SK-N-SH (cell line): ENCODE measurements around the gene FREY1. TPM values are rescaled to one million over a fixed set of nuclear protein-coding genes. Genes with fewer than 3 reads are reported as not detected.
A peak's percentile ranks its signal among the peaks of the same experiment; 100 is the strongest.

Experiments
- CTCF ChIA-PET: fragments of 300-600, 350-600 bp; formaldehyde crosslinking; extraction: SDS; loops from one replicate; lab custom pipeline; 2021; lab: Yijun Ruan, JAX
- POLR2A ChIA-PET: fragments of 350-600 bp; sonication (Branson Sonifier 250); formaldehyde crosslinking; extraction: SDS; loops from one replicate; lab custom pipeline; 2020; ENCODE audit warnings: antibody characterized with exemption, inconsistent platforms; lab: Yijun Ruan, JAX
- DNase-seq: peaks from one replicate; pipeline ENCODE4 v3.0.0; 2012
- H2AFZ ChIP-seq: fragments of 200-600 bp; sonication (generic); 2 replicates; pipeline ENCODE4 v1.8.1; 2016; ENCODE audit warnings: antibody characterized with exemption, mild to moderate bottlenecking, low read depth
- H3F3A ChIP-seq: fragments of 200-600 bp; sonication (generic); replicated peaks from 2 replicates; pipeline ENCODE3; 2016; ENCODE audit warnings: antibody characterized with exemption, mild to moderate bottlenecking; ENCODE audit not compliant: insufficient read depth
- H3K27ac ChIP-seq, 2 experiments: fragments of 200-500 bp in 1 of 2; fragments of 200-600 bp in 1 of 2; sonication (Bioruptor generic) in 1 of 2; sonication (generic), shearing (Covaris generic) in 1 of 2; 2 replicates each; pipeline versions ENCODE4 v1.5.1 to v1.6.1; 2014 to 2016; ENCODE audit warnings: low read depth in 2 of 2, inconsistent platforms in 1 of 2, low read length in 1 of 2, mild to moderate bottlenecking in 1 of 2, mixed read lengths in 1 of 2
- H3K27me3 ChIP-seq: fragments of 200-600 bp; sonication (generic), shearing (Covaris generic); 2 replicates; pipeline ENCODE4 v1.6.1; 2016; ENCODE audit warnings: mixed run types; ENCODE audit not compliant: insufficient read depth
- H3K36me3 ChIP-seq, 2 experiments: fragments of 200-500 bp in 1 of 2; fragments of 200-600 bp in 1 of 2; sonication (Bioruptor generic) in 1 of 2; sonication (generic) in 1 of 2; replicated peaks in 1 of 2; 2 replicates each; pipeline versions ENCODE3 to v1.5.1; 2014 to 2016; ENCODE audit warnings: low read length in 1 of 2, mild to moderate bottlenecking in 1 of 2; ENCODE audit not compliant: insufficient read depth in 2 of 2, control insufficient read depth in 1 of 2
- H3K4me1 ChIP-seq, 2 experiments: fragments of 200-500 bp in 1 of 2; fragments of 200-600 bp in 1 of 2; sonication (Bioruptor generic) in 1 of 2; sonication (generic), shearing (Covaris generic) in 1 of 2; 2 replicates each; pipeline versions ENCODE4 v1.5.1 to v1.6.1; 2014 to 2016; ENCODE audit warnings: low read depth in 1 of 2, low read length in 1 of 2, mixed run types in 1 of 2; ENCODE audit not compliant: insufficient read depth in 2 of 2, control insufficient read depth in 1 of 2
- H3K4me2 ChIP-seq: fragments of 200-600 bp; sonication (generic), shearing (Covaris generic); 2 replicates; pipeline ENCODE4 v1.6.1; 2017; ENCODE audit warnings: mixed run types
- H3K4me3 ChIP-seq, 2 experiments: fragments of 200-500 bp in 1 of 2; fragments of 200-600 bp in 1 of 2; sonication (Bioruptor generic) in 1 of 2; sonication (generic), shearing (Covaris generic) in 1 of 2; 2 replicates each; pipeline versions ENCODE4 v1.5.1 to v1.8.1; 2014 to 2016; ENCODE audit warnings: low read depth in 2 of 2, inconsistent platforms in 1 of 2, low read length in 1 of 2, mild to moderate bottlenecking in 1 of 2, mixed read lengths in 1 of 2, moderate library complexity in 1 of 2
- H3K79me2 ChIP-seq: fragments of 200-600 bp; sonication (generic); 2 replicates; pipeline ENCODE4 v1.8.1; 2017; ENCODE audit warnings: mild to moderate bottlenecking; ENCODE audit not compliant: insufficient read depth
- H3K9ac ChIP-seq: fragments of 200-600 bp; sonication (generic); 2 replicates; pipeline ENCODE4 v1.6.1; 2017; ENCODE audit warnings: mixed run types
- H3K9me2 ChIP-seq: fragments of 200-600 bp; sonication (generic); 2 replicates; pipeline ENCODE4 v1.6.1; 2017; ENCODE audit warnings: mixed run types
- H3K9me3 ChIP-seq: fragments of 200-600 bp; sonication (generic); 2 replicates; pipeline ENCODE4 v1.6.1; 2017; ENCODE audit warnings: mixed run types, mild to moderate bottlenecking, moderate library complexity
- H4K20me1 ChIP-seq: fragments of 200-600 bp; sonication (generic); 2 replicates; pipeline ENCODE4 v1.6.1; 2017; ENCODE audit warnings: mild to moderate bottlenecking, mixed run types; ENCODE audit not compliant: insufficient read depth
- CHD2 ChIP-seq: fragments of 150-350 bp; IDR thresholded peaks from 2 replicates; pipeline ENCODE4 v1.6.1; 2018; ENCODE audit warnings: low read length; ENCODE audit not compliant: partially characterized antibody
- CTCF ChIP-seq: fragments of 200-600 bp; sonication (generic); IDR thresholded peaks from 2 replicates; pipeline ENCODE4 v1.6.1; 2017; ENCODE audit warnings: antibody characterized with exemption, mild to moderate bottlenecking, moderate library complexity
- EZH2phosphoT487 ChIP-seq: fragments of 200-600 bp; sonication (generic); IDR thresholded peaks from 2 replicates; pipeline ENCODE4 v1.6.1; 2017; ENCODE audit warnings: low read depth, mixed run types, mild to moderate bottlenecking, antibody characterized with exemption, moderate library complexity, borderline replicate concordance
- FOXM1 ChIP-seq: IDR thresholded peaks from 2 replicates; pipeline ENCODE4 v1.4.0; 2012; ENCODE audit warnings: low read depth, mild to moderate bottlenecking
- GABPA ChIP-seq: IDR thresholded peaks from 2 replicates; pipeline ENCODE4 v1.4.0; 2012; ENCODE audit warnings: low read depth, mild to moderate bottlenecking
- MAX ChIP-seq: IDR thresholded peaks from 2 replicates; pipeline ENCODE4 v1.4.0; 2012; ENCODE audit warnings: low read depth
- MEF2A ChIP-seq: IDR thresholded peaks from 2 replicates; pipeline ENCODE4 v1.4.0; 2012; ENCODE audit warnings: low read depth, borderline replicate concordance
- MXI1 ChIP-seq: IDR thresholded peaks from 2 replicates; pipeline ENCODE4 v1.6.1; 2012; ENCODE audit warnings: mild to moderate bottlenecking, low read depth, low read length, improper control_type of control experiment
- NFIC ChIP-seq: IDR thresholded peaks from 2 replicates; pipeline ENCODE4 v1.4.0; 2012; ENCODE audit warnings: borderline replicate concordance
- PBX3 ChIP-seq: IDR thresholded peaks from 2 replicates; pipeline ENCODE4; 2012
- POLR2AphosphoS5 ChIP-seq: IDR thresholded peaks from 2 replicates; pipeline ENCODE4 v1.6.1; 2012; ENCODE audit warnings: low read depth, low read length
- RAD21 ChIP-seq: IDR thresholded peaks from 2 replicates; pipeline ENCODE4 v1.6.1; 2012; ENCODE audit warnings: mild to moderate bottlenecking, low read length
- RFX5 ChIP-seq: IDR thresholded peaks from 2 replicates; pipeline ENCODE4 v1.6.1; 2012; ENCODE audit warnings: mild to moderate bottlenecking, improper control_type of control experiment, low read length
- SMC3 ChIP-seq: IDR thresholded peaks from 2 replicates; pipeline ENCODE4 v1.6.1; 2012; ENCODE audit warnings: low read depth, low read length, improper control_type of control experiment
- USF1 ChIP-seq: IDR thresholded peaks from 2 replicates; pipeline ENCODE4 v1.4.0; 2012; ENCODE audit warnings: low read depth, borderline replicate concordance
- USF2 ChIP-seq: fragments of 150-350 bp; IDR thresholded peaks from 2 replicates; pipeline ENCODE4 v1.6.1; 2017; ENCODE audit warnings: antibody characterized with exemption, low read length, low read depth, borderline replicate concordance
- ZBTB33 ChIP-seq: IDR thresholded peaks from 2 replicates; pipeline ENCODE4 v1.4.0; 2012; ENCODE audit warnings: low read depth, borderline replicate concordance
- WGBS: methylation state at CpG from one replicate; pipeline ENCODE4 v1.1.6; 2017; ENCODE audit warnings: low lambda C conversion rate; 5-methylcytosine and 5-hydroxymethylcytosine counted together
- polyA plus RNA-seq, 3 experiments: library from polyadenylated mRNA; depleted of rRNA; stranded (reverse); fragments of >200 nt; gene quantifications; 2 replicates each; pipeline ENCODE4 v1.2.3, GENCODE V29; 2012

FREY1 gene
- polyA plus RNA-seq, 1 of the 3 experiments (the other 2 are of a cell fraction), result 0.30 TPM

- no peak for TF ChIP-seq ZBTB33
- no peak for TF ChIP-seq CHD2
- no peak for TF ChIP-seq CTCF
- no peak for TF ChIP-seq USF2
- TF ChIP-seq, all 33 proteins: peak for 0
Measured at GRCh38 chr11:45920531-45921477, 13.7 kb upstream of the FREY1 start (continued).

GRCh38 chr11:45919806-45920530 lies 12.9 kb upstream of the FREY1 start:
- Histone ChIP-seq H3K4me1 (peaks cover 7 to 17% of the 10 kb centered on the region in 2 experiments; a peak in 3 of 4 replicates), H3K79me2 (peaks cover 19% of the 10 kb centered on the region), H3K27ac (no peak overlapping the region), H3K9me2 (no peaks in the 10 kb centered on the region), H4K20me1 (no peaks in the 10 kb centered on the region), H3K36me3 (peaks cover 0 to 8% of the 10 kb centered on the region in 2 experiments), H3K27me3 (no peaks in the 10 kb centered on the region), H3K4me3 (no peak overlapping the region), H2AFZ (no peak overlapping the region), H3F3A (peaks cover 4% of the 10 kb centered on the region), H3K9me3 (no peaks in the 10 kb centered on the region), H3K4me2 (no peak overlapping the region), H3K9ac (no peak overlapping the region)
- WGBS, result 83% methylated on average over 13 of the region's 13 CpGs
- POLR2A ChIA-PET, result no interaction called here
- peak; percentile 1 for DNase-seq
- CTCF ChIA-PET, result interaction anchor here (0.5 to 6.2 kb wide), 3 partner anchors 47 to 285 kb away, joined by 3 to 35 read pairs (median 3); no protein-coding TSS in a partner anchor
- TF ChIP-seq POLR2AphosphoS5, result no peak
- no peak for TF ChIP-seq MEF2A
- TF ChIP-seq PBX3, result no peak
- TF ChIP-seq SMC3, result no peak
- no peak for TF ChIP-seq EZH2phosphoT487
- TF ChIP-seq MAX, result no peak
- no peak for TF ChIP-seq FOXM1
- TF ChIP-seq NFIC, result no peak
- no peak for TF ChIP-seq MXI1
- TF ChIP-seq RFX5, result no peak
- no peak for TF ChIP-seq GABPA
- no peak for TF ChIP-seq USF1
- TF ChIP-seq RAD21, result no peak
